Stimulated activated CD8-positive, alpha-beta memory T cell treated with anti-CD3 and anti-CD28 coated beads, Interleukin-15, amount 100 ng/mL, for 1 hour (primary cell): ENCODE data around the gene LDLRAD4.

Experiments
- DNase-seq: peaks from one replicate; pipeline ENCODE4 v3.0.0-alpha.2; 2020; ENCODE audit warnings: low read depth

Gene LDLRAD4

DNA sequence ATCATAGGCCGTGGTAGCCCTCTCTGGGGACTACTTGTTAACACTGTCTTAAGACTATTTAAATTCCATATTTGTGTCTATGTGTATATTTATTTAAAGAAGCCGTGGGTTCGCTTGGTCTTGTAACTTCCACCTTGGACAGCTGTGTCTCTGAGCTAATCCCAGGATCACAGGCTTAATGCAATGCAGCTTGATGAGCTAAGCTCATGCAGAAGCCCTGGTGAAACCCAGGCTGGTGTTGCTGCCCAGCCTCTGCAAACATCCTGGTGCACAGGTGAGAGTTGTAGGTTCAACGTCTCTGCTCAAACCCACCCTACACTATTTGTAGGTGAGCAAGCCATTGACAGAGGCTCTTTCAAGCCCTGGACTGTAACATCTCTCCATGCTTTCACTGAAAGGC, 296.0 kb downstream of the LDLRAD4 start:
- DNase-seq, result no peak

GRCh38 chr18:13516855-13517254, 298.3 kb downstream of the LDLRAD4 start:
- DNase-seq, result no peak

- no peak for DNase-seq
Measured at GRCh38 chr18:13517369-13517768, 298.8 kb downstream of the LDLRAD4 start.

DNA sequence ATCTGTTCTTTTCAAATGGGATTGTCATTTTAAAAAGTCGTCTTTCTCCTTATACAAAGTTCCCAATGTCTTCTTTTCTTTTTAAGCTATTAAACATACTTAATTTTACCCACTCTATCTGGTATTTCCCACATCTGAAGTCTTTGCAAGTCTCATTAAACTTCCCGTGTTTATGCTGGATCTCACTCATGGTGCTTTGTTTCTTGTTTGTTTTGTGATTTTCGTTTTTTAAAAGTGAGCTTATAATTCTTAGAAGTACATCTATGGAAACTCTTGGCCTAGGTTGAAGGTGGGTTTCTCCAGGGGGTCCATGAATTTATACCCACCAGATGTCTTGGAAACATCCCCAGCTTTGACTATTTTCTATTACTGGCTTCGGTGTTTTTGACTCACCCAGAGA, 299.8 kb downstream of the LDLRAD4 start:
- DNase-seq, result no peak

- DNase-seq, result no peak
Measured at GRCh38 chr18:13520306-13520705, 301.7 kb downstream of the LDLRAD4 start.

DNA sequence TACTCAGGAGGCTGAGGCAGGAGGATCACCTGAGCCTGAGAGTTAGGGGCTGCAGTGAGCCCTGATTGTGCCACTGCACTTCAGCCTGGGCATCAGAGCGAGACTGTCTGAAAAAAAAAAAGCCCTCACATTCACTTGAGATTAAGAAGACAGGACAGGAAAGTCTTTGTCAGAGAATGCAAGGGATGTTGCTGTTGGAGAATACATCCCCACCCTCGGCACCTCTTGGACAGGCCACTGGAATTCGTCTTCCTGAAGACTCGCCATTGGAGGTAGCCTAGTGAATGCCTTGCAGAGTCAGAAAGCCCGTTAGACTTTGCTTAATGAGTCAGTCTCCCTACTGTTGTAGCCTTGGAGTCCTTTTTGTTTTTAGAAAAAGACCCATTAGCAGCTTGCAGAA, 302.2 kb downstream of the LDLRAD4 start:
- no peak for DNase-seq

DNA sequence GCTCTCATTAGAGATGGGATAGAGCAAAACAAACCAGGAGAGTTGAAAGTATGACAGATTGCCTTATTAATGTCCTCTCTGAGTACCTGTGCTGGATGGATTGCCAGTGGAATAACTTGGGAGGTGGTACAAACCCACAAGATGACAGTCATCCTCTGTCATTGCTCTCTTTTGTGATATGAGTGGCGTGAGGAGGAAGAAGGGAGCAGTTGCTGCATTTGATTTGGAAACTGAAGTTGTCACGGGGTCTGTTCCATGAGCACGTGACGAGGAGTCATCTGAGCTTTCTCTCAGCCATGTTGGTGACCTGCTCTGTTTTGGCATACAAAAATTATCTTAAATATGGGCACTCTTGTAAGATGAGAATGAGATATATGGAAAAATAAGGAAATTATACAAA, 302.9 kb downstream of the LDLRAD4 start:
- DNase-seq, result no peak

- DNase-seq, result no peak
Measured at GRCh38 chr18:13522256-13522655, 303.7 kb downstream of the LDLRAD4 start.

DNA sequence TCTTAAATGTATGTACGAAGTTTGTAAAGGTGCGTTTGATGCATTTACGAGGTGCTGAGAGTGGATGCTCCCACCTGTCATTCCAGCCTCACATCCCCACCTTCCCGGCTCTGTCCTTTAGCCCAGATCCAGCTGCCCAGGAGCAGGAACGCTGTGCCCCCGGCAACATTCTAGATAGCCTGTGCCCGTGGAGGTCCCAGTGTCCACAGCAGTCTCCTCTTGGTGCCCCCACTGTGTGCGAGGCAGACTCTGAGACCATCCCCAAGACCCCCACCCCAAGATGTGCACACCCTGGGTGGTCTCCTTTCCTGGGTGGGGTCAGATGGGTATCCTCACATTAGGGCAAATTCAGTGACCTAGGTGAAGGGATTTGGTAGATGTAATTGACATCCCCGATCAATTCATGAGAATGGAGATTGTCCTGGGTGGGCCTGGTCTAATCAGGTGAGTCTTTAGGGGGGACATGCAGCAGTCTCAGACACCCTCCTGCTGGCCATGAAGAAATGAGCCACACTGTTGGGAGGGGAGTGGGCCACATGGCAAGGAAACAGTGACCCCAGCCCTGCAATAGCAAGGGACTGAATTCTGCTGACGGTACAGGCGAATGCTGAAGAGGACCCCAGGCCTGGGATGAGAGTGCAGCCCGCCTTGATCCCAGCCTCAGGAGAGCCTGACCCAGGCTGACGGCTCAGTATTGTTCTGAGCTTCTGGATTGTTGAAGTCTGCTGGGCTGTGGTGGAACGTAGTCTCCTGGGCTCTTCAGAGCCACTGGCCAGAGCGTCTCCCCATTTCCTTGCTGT, 304.5 kb downstream of the LDLRAD4 start:
- no peak for DNase-seq

DNA sequence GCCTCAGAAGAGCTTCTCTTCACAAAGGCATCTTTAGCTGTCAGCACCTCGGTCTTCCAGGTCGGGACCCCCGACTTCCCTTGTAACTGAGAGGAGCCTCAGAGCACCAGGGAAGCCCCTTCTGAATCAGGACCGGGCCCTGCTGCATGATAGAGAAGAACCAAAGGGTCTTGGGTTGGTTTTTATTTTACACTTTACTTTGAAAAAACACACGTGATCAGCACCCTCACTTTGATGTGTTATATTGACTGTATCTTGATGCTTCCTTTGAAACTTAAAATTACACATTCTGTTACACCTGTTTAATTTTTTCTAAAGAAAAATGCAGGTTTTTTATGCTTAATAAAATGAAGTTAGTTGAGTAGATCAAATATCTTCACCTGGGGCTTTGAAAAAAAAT, 305.5 kb downstream of the LDLRAD4 start:
- no peak for DNase-seq

DNA sequence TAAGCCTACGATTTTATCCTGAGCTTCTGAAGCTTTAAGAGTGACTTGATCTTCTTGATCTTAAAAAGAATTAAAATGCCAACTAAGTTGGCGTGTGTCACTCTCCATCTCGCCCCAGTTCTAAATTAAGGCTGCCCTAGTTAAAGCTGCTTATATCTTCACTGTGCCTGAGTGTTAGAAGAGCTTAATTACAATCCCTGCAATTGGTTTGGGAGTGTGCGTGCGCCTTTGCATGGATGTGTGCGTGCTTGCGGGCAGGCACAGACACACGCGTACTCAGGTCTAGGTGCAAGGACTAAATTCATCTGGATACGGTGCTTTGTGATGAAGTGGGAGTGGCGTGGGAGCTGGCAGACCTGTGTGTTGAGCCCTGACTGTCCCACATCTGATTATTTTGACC, 306.3 kb downstream of the LDLRAD4 start:
- DNase-seq, result no peak

- no peak for DNase-seq
Measured at GRCh38 chr18:13525381-13526029, 306.9 kb downstream of the LDLRAD4 start.

GRCh38 chr18:13526519-13526918, 308.0 kb downstream of the LDLRAD4 start:
- no peak for DNase-seq

GRCh38 chr18:13527256-13527655, 308.7 kb downstream of the LDLRAD4 start:
- DNase-seq, result no peak

GRCh38 chr18:13527730-13528129, 309.2 kb downstream of the LDLRAD4 start:
- DNase-seq, result no peak

DNA sequence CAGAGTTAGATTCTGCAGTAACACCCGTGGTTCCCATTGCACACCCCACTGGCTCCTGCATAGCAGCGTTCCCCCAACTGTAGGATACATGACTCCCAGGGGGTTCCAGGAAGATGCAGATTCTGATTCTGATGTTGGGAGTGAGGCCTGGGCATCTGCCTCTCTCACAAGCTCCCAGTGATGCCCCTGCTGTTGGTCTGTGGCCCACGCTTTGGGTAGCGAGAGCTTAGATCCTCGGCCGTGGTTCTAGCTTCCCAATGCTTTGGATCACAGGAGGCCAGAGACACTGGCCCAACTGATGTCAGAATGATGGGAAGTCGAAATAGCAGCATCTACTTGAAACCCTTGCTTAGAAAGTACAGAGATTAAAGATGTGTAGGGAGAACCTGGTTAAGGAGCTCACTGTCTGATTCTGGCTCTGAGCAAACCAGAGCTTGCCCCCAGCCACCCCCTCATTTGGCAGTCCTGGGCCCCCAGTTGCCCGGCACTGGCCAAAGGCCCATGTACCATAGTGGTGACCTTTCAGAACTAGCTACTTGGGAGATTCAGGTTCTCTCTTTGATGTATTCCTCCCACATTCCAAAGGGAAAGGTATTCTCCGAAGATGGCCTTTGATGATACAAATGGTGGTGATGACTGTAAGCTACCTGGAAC, 310.3 kb downstream of the LDLRAD4 start:
- DNase-seq, result no peak

DNA sequence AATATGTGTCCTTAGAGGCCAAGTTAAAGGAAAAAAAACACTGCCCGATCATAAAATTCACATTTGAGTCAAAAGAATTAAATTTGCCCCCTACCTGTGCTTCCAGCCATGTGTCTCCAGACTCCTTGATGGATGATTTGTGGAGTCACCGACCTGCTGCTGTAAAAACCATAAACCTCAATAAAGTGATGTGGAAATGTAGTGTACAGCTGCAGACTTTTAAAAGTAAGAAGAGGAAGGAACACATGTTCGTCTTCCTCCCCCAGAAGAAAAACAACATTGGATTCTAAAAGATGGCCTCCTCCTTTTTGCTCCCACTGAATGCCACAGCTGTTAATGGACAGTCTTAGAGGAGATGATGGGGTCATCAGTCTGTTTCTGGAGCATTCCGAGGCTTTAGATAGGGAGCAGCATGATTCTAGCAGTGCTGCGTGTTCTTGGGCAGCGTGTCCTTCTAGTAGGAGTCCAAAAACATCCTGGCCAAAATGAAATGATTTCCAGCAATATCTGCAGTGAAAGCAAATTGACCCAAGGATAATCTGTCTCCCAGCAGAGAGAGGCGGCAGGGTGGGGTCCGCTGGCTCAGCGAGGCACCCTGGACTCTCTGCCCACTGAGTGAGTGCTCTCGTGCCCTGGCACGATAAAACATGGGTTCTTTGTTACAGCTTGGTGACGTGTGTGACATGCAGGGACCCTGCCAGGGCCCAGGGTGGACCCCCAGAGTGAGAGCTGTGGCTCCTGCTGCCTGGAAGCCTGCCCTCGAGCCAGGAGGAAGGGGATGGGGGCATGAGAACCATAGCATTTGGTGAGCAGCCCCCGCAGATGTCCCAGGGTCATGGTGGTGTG, 311.7 kb downstream of the LDLRAD4 start:
- no peak for DNase-seq

- no peak for DNase-seq
Measured at GRCh38 chr18:13530879-13531387, 312.4 kb downstream of the LDLRAD4 start.

GRCh38 chr18:13531681-13532325, 313.2 kb downstream of the LDLRAD4 start:
- no peak for DNase-seq

DNA sequence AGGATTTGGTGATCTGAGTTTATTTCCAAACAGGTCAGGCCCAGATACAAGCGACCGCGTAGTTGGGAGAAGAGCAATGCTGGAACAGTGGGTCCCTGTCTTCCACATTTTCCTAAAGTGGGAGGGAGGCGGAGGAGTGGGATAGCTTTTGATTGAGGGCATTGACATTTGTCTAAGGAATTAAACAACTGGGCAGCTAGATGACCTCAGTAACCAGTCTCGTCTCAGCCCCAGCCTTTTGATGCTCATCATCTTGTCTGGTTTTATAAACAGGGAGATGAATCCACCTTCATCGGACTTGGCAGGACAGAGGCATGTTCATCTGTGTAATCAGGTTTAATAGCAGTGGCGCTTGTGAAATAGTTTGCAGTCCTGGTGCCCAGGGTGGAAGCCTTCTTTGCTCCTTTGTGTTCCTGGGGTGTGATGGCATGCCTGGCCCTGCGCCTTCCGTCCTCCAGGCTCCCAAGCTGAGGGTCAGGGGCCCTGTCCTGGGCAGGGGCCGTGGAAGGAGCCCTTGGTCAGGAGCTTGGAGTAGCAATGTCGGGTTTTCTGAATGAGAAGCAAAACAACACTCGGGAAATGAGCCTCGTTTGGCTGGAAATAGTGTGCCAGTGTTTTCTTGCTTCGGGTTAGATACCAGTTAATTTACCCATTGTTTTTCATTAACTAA, 314.0 kb downstream of the LDLRAD4 start:
- no peak for DNase-seq

DNA sequence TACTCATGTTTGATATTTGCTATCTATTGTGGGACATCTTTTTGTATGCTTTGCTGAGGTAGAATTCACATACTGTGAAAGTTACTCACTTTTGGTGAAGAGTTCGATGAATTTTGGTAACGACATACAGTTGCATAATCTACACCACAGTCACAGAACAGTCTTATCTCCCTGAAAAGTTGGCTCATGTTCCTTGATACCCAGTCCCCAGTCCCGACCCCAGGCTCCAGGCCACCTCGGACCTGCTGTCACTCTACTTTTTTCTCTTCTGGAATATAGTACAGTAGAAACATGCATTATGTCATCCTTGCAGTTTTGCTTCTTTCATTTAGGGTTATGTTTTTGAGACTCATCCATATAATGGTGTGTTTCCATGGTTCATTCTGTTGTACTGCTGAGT, 316.1 kb downstream of the LDLRAD4 start:
- DNase-seq, result no peak
